HG03571 (cell line): ENCODE data around the gene PDGFA.

Experiments used
- ATAC-seq: cut with Tn5 transposase; IDR thresholded peaks from one replicate; pipeline ENCODE4 v1.9.1; 2021; ENCODE audit not compliant: unreplicated experiment

PDGFA gene

DNA sequence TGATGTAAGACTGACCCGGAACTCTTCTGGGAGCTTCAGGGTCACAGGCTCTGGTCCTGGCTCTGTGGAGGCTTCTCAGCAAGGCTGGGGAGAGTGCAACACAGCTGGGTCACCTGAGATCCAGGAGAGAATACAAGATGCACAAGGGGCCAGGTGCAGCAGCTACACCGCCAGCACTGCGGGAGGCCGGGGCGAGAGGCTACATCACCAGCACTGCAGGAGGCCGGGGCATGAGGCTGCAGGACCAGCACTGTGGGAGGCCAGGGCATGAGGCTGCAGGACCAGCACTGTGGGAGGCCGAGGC lies 44.3 kb downstream of the PDGFA start:
- ATAC-seq = no peak

- no peak for ATAC-seq
Measured at GRCh38 chr7:474605-475424, 44.8 kb downstream of the PDGFA start.

DNA sequence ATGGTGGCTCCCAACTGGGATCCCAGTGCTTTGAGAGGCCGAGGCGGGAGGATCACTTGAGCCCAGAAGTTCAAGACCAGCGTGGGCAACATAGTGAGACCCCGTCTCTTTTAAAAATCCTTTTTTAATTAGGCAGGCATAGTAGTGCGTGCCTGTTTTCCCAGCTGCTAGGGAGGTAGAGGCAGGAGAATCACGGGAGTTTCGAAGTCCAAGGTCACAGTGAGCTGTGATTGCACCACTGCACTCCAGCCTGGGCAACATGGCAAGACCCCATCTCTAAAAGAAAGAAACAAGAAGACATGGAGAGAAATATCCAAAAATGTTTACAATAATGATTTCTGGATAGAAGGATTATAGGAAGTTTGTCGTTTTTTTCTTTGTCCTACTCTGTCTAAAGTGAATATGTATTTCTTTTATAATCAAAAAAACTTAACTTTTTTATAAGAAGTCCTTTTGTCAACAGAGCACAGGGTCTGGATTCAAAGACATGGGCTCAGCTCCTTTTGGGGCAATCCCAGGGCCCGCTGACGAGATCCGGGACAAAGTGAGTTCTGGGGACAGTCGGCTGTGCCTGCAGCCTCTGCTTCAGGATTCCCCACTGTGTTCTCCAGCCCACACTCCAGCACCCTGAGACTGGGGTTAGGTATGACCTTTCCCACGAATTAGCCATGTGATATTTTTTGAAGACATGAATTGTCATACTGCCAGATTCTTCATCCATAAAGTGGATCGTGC lies 45.6 kb downstream of the PDGFA start:
- ATAC-seq = no peak

DNA sequence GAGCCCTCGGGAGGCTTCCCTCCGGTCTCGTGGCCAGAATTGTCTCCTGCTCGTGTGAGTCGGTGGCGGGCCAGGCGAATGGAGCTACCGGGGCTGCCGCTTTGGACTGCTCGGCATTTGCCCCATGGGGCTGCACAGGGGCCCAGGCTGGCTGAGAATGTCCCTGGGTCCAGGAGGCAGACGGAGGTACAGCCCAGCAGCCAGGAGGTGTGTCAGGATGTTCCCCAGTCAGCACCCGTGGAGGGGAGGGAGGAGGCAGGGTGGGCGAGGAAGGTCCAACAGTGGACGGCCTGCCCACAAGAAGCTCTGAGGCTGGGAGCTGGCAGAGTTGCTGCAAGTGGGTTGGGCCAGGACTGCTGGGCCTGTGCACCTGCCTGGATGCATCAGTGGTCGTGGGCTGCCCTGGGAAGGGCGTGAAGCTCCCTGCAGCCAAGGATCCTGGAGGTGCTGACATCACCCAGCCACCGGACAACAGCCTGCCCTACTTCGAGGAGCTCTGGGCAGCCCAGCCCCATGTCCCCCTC lies 46.4 kb downstream of the PDGFA start:
- no peak for ATAC-seq

- no peak for ATAC-seq
Measured at GRCh38 chr7:472640-472957, 47.0 kb downstream of the PDGFA start.

GRCh38 chr7:471866-472639 lies 47.6 kb downstream of the PDGFA start:
- ATAC-seq = no peak

DNA sequence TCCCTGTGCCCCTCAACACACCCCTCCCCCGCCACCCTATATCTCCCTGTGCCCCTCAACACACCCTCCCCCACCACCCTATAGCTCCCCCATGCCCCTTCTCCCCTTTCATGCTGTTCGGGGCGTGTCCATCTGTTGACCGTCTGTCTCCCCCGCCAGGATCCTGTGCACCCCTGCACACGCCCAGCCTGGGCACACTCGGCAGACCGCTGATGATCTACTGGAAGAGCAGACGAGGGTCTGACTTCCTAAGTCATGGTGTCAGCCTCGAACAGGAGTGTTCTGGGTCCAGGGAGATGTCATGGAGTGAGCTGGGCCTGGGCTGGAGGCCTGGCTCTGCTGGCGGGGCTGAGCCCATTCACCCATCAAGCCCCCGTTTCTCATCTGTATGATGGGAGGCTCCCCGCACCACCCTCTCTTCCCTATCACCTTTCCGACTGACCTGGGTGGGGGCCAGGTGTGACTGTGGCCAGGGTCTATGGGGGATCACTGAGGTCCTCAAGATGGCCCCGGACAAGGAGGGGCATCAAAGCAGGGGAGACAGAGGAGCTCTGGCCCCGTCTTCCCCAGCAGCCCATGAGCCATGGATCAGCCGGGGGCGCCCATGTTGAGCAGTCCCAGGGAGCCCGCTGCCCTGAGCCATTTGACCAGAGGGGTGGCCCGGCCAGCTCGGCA lies 48.3 kb downstream of the PDGFA start:
- no peak for ATAC-seq

DNA sequence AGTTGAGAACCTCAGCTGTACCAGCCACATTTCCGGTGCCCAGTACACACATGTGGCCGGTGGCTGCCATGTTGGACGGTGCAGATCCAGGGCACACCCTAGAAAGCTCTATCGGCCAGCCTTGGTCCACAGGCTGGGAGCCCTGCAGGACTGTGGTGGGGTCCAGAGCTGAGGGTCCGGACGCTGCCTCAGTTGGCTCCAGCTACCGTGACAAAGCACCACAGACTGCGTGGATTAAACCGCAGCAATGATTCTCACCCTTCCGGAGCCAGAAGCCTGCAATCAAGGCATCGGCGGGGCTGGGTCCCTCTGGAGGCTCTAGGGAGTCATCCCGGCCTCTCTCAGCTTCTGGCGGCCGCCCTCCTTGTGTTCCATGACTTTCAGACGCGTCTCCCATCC lies 50.1 kb downstream of the PDGFA start:
- no peak for ATAC-seq

DNA sequence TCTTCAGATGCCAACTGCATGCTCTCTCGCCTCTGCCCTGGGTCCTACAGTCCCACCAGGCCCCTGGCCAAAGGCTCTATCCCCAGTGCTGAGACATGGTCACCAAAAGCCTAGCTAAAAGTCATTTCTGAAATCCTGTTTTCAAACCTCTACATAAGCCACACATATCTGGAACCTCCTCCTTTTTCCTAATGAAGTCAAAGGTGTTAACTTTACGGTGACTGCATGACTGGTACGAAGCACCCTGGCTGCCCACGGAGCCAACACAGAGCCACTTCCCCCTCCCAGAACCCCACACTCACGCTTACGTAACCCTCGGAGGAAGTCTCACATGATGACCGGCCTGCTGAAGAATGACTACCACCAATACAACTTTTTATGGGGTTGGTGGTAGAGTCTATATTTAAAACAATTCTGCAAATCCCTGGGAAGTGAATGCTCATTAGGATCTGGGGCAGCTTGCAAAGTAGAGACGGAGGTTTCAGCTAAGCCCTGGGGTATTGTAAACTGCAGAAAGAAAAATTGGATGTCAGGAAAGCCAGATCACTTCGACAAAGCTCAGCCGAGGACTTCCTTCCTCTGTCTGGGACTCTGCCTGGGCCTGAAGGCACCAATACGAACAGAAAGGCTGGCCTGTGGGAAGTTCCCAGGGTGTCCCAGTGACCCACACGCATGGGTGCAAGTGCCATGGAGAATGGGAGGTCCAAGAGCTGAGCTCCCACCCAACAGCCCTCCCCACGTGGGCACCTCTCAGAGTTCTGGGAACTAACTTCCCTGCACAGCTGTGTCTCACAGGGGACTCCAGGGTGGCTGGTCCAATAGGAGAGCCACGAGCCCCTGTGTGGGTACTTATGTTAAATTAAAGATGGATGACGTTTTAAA lies 50.7 kb downstream of the PDGFA start:
- no peak for ATAC-seq

GRCh38 chr7:467856-468545 lies 51.6 kb downstream of the PDGFA start:
- ATAC-seq = no peak

GRCh38 chr7:467393-467828 lies 52.2 kb downstream of the PDGFA start:
- no peak for ATAC-seq

DNA sequence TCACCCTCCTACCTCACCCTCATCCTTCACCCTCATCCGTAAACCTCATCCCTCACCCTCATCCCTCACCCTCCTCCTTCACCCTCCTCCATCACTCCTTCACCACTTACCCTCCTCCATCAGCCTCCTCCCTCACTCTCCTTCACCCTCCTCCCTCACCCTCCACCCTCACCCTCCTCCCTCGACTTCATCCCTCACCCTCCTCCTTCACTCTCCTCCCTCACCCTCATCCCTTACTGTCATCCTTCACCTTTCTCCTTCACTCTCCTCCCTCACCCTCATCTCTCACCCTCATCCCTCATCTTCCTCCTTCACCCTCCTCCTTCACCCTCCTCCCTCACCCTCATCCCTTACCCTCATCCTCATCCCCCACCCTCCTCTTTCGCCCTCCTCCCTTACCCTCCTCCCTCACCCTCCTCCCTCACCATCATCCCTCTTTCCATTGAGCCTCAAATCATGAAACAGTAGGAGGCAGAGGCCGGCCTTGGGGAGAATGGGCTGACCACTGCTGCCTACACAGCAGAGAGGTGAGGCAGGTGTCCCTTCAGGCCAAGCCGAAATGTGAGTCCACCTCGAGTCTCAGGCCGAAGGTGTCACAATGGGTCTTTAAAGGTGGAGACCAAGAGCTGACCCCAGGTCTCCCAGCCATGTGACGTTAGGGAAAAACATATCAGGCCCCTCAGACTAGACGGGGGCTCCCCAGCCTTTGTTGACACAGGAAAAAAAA lies 53.0 kb downstream of the PDGFA start:
- ATAC-seq = no peak

- ATAC-seq = no peak
Measured at GRCh38 chr7:465710-466400, 53.8 kb downstream of the PDGFA start.

- no peak for ATAC-seq
Measured at GRCh38 chr7:464454-465401, 54.9 kb downstream of the PDGFA start.

DNA sequence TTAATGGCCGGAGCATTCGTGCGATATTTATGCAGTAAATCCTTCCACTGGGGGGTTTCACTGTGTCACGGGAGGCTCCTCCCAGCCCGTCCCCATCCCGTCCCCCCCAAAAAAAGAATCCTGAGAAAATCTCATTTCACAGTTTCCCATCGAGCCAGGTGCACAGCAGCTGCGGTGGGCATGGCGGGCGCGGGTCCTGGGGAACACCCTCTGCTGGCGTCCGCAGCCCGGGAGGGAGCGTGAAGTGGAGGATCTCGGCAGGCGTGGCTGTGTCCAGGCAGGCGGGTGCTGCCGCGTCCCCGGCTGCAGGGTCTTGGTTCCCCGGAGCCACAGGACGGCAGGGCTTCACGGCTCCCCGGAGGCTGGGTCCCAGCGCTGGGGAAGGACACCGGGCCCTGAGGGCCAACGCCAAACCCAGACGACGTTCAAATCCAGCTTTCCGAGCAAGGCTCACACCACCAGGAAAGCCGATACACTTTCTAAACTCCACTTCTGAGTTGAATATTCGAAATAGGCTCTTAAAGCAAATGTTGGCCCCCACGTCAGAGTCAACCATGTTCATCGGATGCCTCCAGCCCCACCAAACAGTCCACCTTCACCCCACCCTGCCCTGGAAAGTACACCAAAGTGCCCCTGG lies 55.7 kb downstream of the PDGFA start:
- no peak for ATAC-seq

- ATAC-seq = no peak
Measured at GRCh38 chr7:463362-463781, 56.3 kb downstream of the PDGFA start.
